ENCODE results near the gene PPM1A.

PPM1A gene

DNA sequence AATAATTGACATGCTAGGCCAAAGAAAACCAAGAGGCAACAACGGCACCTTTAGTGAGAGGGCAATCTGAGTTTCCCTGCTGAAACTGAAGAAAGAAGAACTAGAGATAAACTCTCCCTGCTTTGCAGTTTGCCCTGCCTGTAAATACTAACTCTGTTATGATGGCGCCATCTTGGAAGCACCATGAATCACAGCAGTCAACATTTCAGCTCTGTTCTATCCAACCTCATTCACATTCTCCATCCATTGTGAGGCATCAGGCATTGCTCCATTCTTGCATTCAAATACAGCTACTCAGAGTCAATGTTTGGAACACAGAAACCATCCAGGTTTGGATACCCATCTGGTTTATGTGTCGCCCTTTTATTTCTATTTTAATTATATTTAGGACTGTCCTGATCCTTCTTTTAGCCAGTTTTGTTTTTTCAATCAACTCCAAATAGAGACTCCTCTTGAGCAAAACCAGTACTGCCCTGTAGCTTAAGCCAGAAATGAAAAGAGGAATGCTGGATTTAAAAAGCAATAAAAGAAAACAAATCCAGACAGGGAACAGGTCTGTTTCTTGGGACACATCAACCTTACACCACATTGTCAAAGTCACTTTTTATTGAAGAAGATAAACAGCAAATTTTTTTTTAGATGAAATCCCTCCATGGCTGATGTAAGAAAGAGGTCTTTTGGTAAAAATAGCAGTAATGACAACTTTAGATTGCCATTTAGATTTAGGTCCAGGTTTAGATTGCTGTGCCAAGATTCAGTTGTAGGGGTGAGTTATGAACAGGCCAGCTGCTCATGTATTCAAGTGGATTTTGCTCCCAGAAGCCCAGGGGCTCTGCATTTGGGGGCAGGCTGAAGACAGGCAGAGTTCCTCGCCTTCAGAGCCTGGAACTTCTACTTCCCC lies 33.3 kb upstream of the PPM1A start:
- no peaks in the 10 kb centered on the region for H3K27me3 ChIP-seq (ENCODE audit: insufficient read depth, poor library complexity, severe bottlenecking)
- ATAC-seq (ENCODE audit: low read depth) (no peak), DNase-seq (ENCODE audit: low spot score) (no peak)
- no peak overlapping the region for H3K4me3 ChIP-seq (ENCODE audit: severe bottlenecking)
- H3K9me3 ChIP-seq (ENCODE audit: severe bottlenecking): no peaks in the 10 kb centered on the region
- no peak overlapping the region for H3K27ac ChIP-seq (ENCODE audit: poor library complexity, severe bottlenecking)
- H3K36me3 ChIP-seq (ENCODE audit: low read depth): no peaks in the 10 kb centered on the region
- TF ChIP-seq, protein P1, sequence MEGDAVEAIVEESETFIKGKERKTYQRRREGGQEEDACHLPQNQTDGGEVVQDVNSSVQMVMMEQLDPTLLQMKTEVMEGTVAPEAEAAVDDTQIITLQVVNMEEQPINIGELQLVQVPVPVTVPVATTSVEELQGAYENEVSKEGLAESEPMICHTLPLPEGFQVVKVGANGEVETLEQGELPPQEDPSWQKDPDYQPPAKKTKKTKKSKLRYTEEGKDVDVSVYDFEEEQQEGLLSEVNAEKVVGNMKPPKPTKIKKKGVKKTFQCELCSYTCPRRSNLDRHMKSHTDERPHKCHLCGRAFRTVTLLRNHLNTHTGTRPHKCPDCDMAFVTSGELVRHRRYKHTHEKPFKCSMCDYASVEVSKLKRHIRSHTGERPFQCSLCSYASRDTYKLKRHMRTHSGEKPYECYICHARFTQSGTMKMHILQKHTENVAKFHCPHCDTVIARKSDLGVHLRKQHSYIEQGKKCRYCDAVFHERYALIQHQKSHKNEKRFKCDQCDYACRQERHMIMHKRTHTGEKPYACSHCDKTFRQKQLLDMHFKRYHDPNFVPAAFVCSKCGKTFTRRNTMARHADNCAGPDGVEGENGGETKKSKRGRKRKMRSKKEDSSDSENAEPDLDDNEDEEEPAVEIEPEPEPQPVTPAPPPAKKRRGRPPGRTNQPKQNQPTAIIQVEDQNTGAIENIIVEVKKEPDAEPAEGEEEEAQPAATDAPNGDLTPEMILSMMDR (IDR thresholded peaks at IDR 0.05; ENCODE audit: poor library complexity, severe bottlenecking): no peak
- no peaks in the 10 kb centered on the region for H3K4me1 ChIP-seq (ENCODE audit: insufficient read depth, poor library complexity, severe bottlenecking)

DNA sequence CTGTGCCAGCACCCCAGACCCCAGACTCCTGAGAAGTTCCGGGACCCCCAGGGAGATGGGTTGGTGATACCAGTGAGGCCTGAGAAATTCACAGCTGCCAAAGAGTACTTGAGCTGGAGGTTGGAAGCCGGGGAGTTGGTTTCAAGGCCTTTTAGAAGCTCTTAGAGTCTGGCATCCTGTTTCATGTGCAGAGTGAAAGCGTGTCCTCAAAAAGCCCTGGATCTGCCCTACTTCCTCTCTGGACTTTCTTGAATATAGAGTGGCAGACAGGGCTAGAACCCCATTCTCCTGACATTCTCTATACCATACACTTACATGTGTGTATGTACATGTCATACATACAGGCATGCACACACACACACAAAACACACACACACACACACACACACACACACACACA lies 31.3 kb upstream of the PPM1A start:
- DNase-seq (ENCODE audit: low spot score): no peak
- TF ChIP-seq, protein P1 (IDR thresholded peaks at IDR 0.05; ENCODE audit: poor library complexity, severe bottlenecking): no peak
- no peaks in the 10 kb centered on the region for H3K36me3 ChIP-seq (ENCODE audit: low read depth)
- H3K27ac ChIP-seq (ENCODE audit: poor library complexity, severe bottlenecking): no peak overlapping the region
- H3K27me3 ChIP-seq (ENCODE audit: insufficient read depth, poor library complexity, severe bottlenecking): no peaks in the 10 kb centered on the region
- H3K9me3 ChIP-seq (ENCODE audit: severe bottlenecking): no peaks in the 10 kb centered on the region
- H3K4me1 ChIP-seq (ENCODE audit: insufficient read depth, poor library complexity, severe bottlenecking): no peaks in the 10 kb centered on the region
- no peak overlapping the region for H3K4me3 ChIP-seq (ENCODE audit: severe bottlenecking)
- no peak for ATAC-seq (ENCODE audit: low read depth)

GRCh38 chr14:60220084-60220483 lies 28.9 kb upstream of the PPM1A start:
- H3K4me1 ChIP-seq (ENCODE audit: insufficient read depth, poor library complexity, severe bottlenecking): no peaks in the 10 kb centered on the region
- TF ChIP-seq, protein P1 (IDR thresholded peaks at IDR 0.05; ENCODE audit: poor library complexity, severe bottlenecking): no peak
- no peaks in the 10 kb centered on the region for H3K27me3 ChIP-seq (ENCODE audit: insufficient read depth, poor library complexity, severe bottlenecking)
- DNase-seq (ENCODE audit: low spot score) (no peak), ATAC-seq (ENCODE audit: low read depth) (no peak)
- H3K36me3 ChIP-seq (ENCODE audit: low read depth): no peaks in the 10 kb centered on the region
- no peak overlapping the region for H3K4me3 ChIP-seq (ENCODE audit: severe bottlenecking)
- no peaks in the 10 kb centered on the region for H3K9me3 ChIP-seq (ENCODE audit: severe bottlenecking)
- no peak overlapping the region for H3K27ac ChIP-seq (ENCODE audit: poor library complexity, severe bottlenecking)

DNA sequence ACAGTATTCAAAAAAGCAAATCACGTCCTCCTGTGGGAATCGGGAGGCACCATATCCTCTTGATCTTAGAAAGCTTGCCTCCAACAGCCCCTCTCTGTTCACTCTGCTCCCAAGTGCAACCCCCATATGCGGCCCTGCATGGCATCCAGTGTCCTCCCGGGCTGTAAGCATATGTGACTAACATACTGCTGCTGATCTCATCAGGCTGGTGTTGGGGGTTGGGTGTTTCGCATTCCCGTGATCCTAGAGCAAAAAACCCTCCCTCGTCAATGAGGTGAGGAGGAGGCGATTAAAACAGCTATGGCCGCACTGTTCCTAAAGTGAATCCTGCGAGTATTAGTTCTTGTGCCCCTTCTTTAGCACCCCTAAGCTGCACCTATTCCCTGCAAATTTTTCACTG lies 28.1 kb upstream of the PPM1A start:
- DNase-seq (ENCODE audit: low spot score): no peak
- Histone ChIP-seq H3K27me3 (ENCODE audit: insufficient read depth, poor library complexity, severe bottlenecking) (no peaks in the 10 kb centered on the region), H3K36me3 (ENCODE audit: low read depth) (no peaks in the 10 kb centered on the region), H3K4me1 (ENCODE audit: insufficient read depth, poor library complexity, severe bottlenecking) (no peaks in the 10 kb centered on the region), H3K9me3 (ENCODE audit: severe bottlenecking) (no peaks in the 10 kb centered on the region), H3K4me3 (ENCODE audit: severe bottlenecking) (no peak overlapping the region), H3K27ac (ENCODE audit: poor library complexity, severe bottlenecking) (no peak overlapping the region)
- no peak for ATAC-seq (ENCODE audit: low read depth)
- TF ChIP-seq, protein P1 (IDR thresholded peaks at IDR 0.05; ENCODE audit: poor library complexity, severe bottlenecking): no peak

DNA sequence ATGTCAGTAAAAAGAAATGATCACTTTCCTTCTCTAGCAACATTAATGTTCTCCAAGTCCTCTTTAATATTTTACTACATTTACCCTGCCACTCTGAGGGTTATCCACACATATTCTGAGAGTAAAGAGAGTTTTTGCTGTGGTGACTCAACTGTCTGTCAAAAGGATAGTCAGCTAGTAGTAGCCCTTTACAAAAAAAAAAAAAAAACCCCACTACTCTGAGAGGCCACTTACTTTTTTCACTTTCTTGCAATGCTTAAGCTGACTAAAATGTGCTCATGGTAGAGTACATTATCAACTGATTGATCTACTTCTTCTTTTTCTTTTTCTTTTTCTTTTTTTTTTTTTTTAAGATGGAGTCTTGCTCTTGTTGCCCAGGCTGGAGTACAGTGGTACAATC lies 27.6 kb upstream of the PPM1A start:
- no peaks in the 10 kb centered on the region for H3K27me3 ChIP-seq (ENCODE audit: insufficient read depth, poor library complexity, severe bottlenecking)
- no peak overlapping the region for H3K4me3 ChIP-seq (ENCODE audit: severe bottlenecking)
- H3K9me3 ChIP-seq (ENCODE audit: severe bottlenecking): no peaks in the 10 kb centered on the region
- no peaks in the 10 kb centered on the region for H3K4me1 ChIP-seq (ENCODE audit: insufficient read depth, poor library complexity, severe bottlenecking)
- no peak for ATAC-seq (ENCODE audit: low read depth)
- TF ChIP-seq, protein P1 (IDR thresholded peaks at IDR 0.05; ENCODE audit: poor library complexity, severe bottlenecking): no peak
- H3K27ac ChIP-seq (ENCODE audit: poor library complexity, severe bottlenecking): no peak overlapping the region
- DNase-seq (ENCODE audit: low spot score): no peak
- H3K36me3 ChIP-seq (ENCODE audit: low read depth): no peaks in the 10 kb centered on the region

All from RWPE2 (cell line).